Smooth muscle cell (in vitro differentiated cells): ENCODE results near the gene BRPF1. TPM values are rescaled to one million over a fixed set of nuclear protein-coding genes. Genes with fewer than 3 reads are reported as not detected.

Source experiments
- DNase-seq: peaks from one replicate; lab custom pipeline; 2025; ENCODE audit not compliant: unreplicated experiment; lab: John Stamatoyannopoulos, UW
- H2AFZ ChIP-seq: fragments of 200-600 bp; sonication (generic); 2 replicates; pipeline ENCODE4 v1.6.0; 2016; ENCODE audit warnings: antibody characterized with exemption, low read depth, mild to moderate bottlenecking
- H3F3A ChIP-seq: fragments of 200-600 bp; sonication (generic); 2 replicates; pipeline ENCODE4 v1.6.0; 2017; ENCODE audit warnings: antibody characterized with exemption, low read depth
- H3K27ac ChIP-seq: fragments of 200-600 bp; sonication (generic); 2 replicates; pipeline ENCODE4 v1.5.1; 2016; ENCODE audit warnings: low read depth, mild to moderate bottlenecking
- H3K27me3 ChIP-seq: fragments of 200-600 bp; sonication (generic); 2 replicates; pipeline ENCODE4 v1.6.1; 2016; ENCODE audit warnings: low read depth, mild to moderate bottlenecking
- H3K36me3 ChIP-seq: fragments of 200-600 bp; sonication (generic); 2 replicates; pipeline ENCODE4 v1.5.1; 2016; ENCODE audit warnings: low read depth
- H3K4me1 ChIP-seq: fragments of 200-600 bp; sonication (generic); 2 replicates; pipeline ENCODE4 v1.5.1; 2016; ENCODE audit warnings: low read depth
- H3K4me2 ChIP-seq: fragments of 200-600 bp; sonication (generic); 2 replicates; pipeline ENCODE4 v1.6.0; 2016; ENCODE audit warnings: mild to moderate bottlenecking
- H3K4me3 ChIP-seq: fragments of 200-600 bp; sonication (generic); 2 replicates; pipeline ENCODE4 v1.5.1; 2016; ENCODE audit warnings: mild to moderate bottlenecking
- H3K79me2 ChIP-seq: fragments of 200-600 bp; sonication (generic); 2 replicates; pipeline ENCODE4 v1.6.0; 2016; ENCODE audit warnings: low read depth, mild to moderate bottlenecking
- H3K9ac ChIP-seq: fragments of 200-600 bp; sonication (generic); 2 replicates; pipeline ENCODE4 v1.6.0; 2016; ENCODE audit warnings: low read depth
- H3K9me3 ChIP-seq: fragments of 200-600 bp; sonication (generic); replicated peaks from 2 replicates; pipeline ENCODE4 v1.5.1; 2016; ENCODE audit warnings: low read depth
- H4K20me1 ChIP-seq: fragments of 200-600 bp; sonication (generic); 2 replicates; pipeline ENCODE4 v1.6.0; 2016; ENCODE audit warnings: low read depth
- CTCF ChIP-seq: fragments of 200-600 bp; sonication (generic); IDR thresholded peaks from 2 replicates; pipeline ENCODE4 v1.5.1; 2017; ENCODE audit warnings: borderline replicate concordance, mild to moderate bottlenecking, antibody characterized with exemption; ENCODE audit not compliant: insufficient read depth, poor library complexity, severe bottlenecking
- WGBS: methylation state at CpG from one replicate; pipeline ENCODE4 v1.1.7; 2016; ENCODE audit warnings: low lambda C conversion rate; 5-methylcytosine and 5-hydroxymethylcytosine counted together
- polyA plus RNA-seq: library from polyadenylated mRNA; unstranded; fragments of >200 nt; fragmentation: Nextera tagmentation; extraction: Ambion mirVana; gene quantifications from 2 replicates; pipeline ENCODE4 v1.2.1, GENCODE V29; 2016
- total RNA-seq: library from RNA; depleted of rRNA; stranded (reverse); fragments of >200 nt; gene quantifications from 2 replicates; pipeline ENCODE4 v1.2.3, GENCODE V29; 2014

Gene BRPF1
- total and polyA plus RNA-seq, 2 experiments from 2014 or later = 13.9 to 17.1 TPM

GRCh38 chr3:9776896-9777693 lies 45.6 kb downstream of the BRPF1 start:
- H3K9ac ChIP-seq = no peak overlapping the region
- WGBS = 85% methylated on average over 5 of the region's 5 CpGs
- no peaks in the 10 kb centered on the region for H3K79me2 ChIP-seq
- no peak for TF ChIP-seq CTCF
- peaks cover 7% of the 10 kb centered on the region for H4K20me1 ChIP-seq
- no peak for DNase-seq
- H3F3A ChIP-seq = no peaks in the 10 kb centered on the region
- no peaks in the 10 kb centered on the region for H3K4me1 ChIP-seq
- H3K4me2 ChIP-seq = no peak overlapping the region
- H3K4me3 ChIP-seq = no peak overlapping the region
- H3K27ac ChIP-seq = no peak overlapping the region
- no peaks in the 10 kb centered on the region for H3K36me3 ChIP-seq
- H3K27me3 ChIP-seq = no peaks in the 10 kb centered on the region
- no peaks in the 10 kb centered on the region for H3K9me3 ChIP-seq
- H2AFZ ChIP-seq = no peak overlapping the region

- Histone ChIP-seq H3K27ac (no peak overlapping the region), H3K4me2 (no peak overlapping the region), H3K36me3 (no peaks in the 10 kb centered on the region), H4K20me1 (peaks cover 7% of the 10 kb centered on the region), H3K27me3 (no peaks in the 10 kb centered on the region), H3F3A (no peaks in the 10 kb centered on the region), H2AFZ (no peak overlapping the region), H3K9me3 (no peaks in the 10 kb centered on the region), H3K4me1 (no peaks in the 10 kb centered on the region), H3K9ac (no peak overlapping the region), H3K4me3 (no peak overlapping the region), H3K79me2 (no peaks in the 10 kb centered on the region)
- DNase-seq = no peak
- no peak for TF ChIP-seq CTCF
- 94% methylated on average over 1 of the region's 1 CpG for WGBS
Measured at GRCh38 chr3:9777694-9778021, 46.1 kb downstream of the BRPF1 start.

GRCh38 chr3:9778143-9779074 lies 46.9 kb downstream of the BRPF1 start:
- Histone ChIP-seq H3F3A (no peaks in the 10 kb centered on the region), H4K20me1 (peaks cover 7% of the 10 kb centered on the region), H2AFZ (no peak overlapping the region), H3K9me3 (no peaks in the 10 kb centered on the region), H3K4me2 (no peak overlapping the region), H3K4me3 (no peak overlapping the region), H3K27me3 (no peaks in the 10 kb centered on the region), H3K9ac (no peak overlapping the region), H3K4me1 (no peaks in the 10 kb centered on the region), H3K27ac (peak overlapping the region; percentile 17), H3K79me2 (no peaks in the 10 kb centered on the region), H3K36me3 (no peaks in the 10 kb centered on the region)
- no peak for DNase-seq
- WGBS = 96% methylated on average over 5 of the region's 5 CpGs
- TF ChIP-seq CTCF = no peak
